GM19324 (cell line): ENCODE results near the gene UCK2.

ENCODE experiments used
- ATAC-seq: cut with Tn5 transposase; IDR thresholded peaks from one replicate; pipeline ENCODE4 v1.9.1; 2021; ENCODE audit warnings: mild to moderate bottlenecking, moderate library complexity; ENCODE audit not compliant: unreplicated experiment, low FRiP score

The UCK2 gene

GRCh38 chr1:165928075-165928731 is 100.8 kb downstream of the UCK2 start:
- ATAC-seq = no peak

- no peak for ATAC-seq
Measured at GRCh38 chr1:165930961-165931360, 103.5 kb downstream of the UCK2 start.

- no peak for ATAC-seq
Measured at GRCh38 chr1:165933446-165934170, 106.2 kb downstream of the UCK2 start.

- ATAC-seq = no peak
Measured at GRCh38 chr1:165936542-165936941, 109.1 kb downstream of the UCK2 start.

- ATAC-seq = no peak
Measured at GRCh38 chr1:165937829-165938228, 110.4 kb downstream of the UCK2 start.

- ATAC-seq = no peak
Measured at GRCh38 chr1:165938844-165939243, 111.4 kb downstream of the UCK2 start.

GRCh38 chr1:165941531-165941930 is 114.1 kb downstream of the UCK2 start:
- no peak for ATAC-seq

DNA sequence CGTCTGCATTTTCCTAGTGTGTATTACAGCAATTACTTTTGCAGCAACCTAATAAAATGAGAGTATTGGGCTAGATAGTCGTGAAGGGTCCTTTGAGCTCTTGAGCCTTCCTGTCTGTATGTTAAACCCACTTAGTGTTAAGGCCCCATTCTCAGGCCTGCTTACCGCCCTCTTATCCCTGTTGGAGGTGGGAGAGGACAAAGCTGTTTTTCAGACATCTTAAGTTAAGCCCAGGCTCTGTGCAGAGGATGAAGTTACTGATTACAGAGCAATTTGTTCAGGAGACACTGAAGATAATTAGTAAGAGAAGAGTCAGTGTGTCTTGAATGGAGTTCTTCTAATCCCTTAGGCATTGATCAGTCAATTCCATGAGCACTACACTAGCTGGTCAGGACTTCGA is 114.6 kb downstream of the UCK2 start:
- no peak for ATAC-seq

GRCh38 chr1:165942927-165943597 is 115.6 kb downstream of the UCK2 start:
- ATAC-seq = no peak

DNA sequence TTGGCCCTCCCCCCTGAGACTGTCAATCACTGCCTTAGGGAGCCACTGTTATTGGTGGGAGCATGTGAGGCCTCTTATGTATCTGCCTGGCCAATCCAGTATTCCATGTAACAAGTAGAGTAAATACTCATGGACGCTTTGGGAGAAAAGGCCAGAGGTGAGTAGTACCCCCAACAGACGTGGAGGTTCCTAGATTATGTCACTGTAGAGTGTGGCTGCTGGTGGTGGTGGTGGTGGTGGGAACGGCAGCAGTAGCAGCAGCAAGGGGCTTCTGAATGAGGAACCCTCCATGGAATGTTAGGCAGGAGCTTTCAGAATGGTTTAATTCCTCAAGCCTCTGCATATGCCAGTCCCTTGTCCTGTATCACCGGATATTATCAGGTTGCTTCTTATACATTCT is 118.5 kb downstream of the UCK2 start:
- no peak for ATAC-seq

DNA sequence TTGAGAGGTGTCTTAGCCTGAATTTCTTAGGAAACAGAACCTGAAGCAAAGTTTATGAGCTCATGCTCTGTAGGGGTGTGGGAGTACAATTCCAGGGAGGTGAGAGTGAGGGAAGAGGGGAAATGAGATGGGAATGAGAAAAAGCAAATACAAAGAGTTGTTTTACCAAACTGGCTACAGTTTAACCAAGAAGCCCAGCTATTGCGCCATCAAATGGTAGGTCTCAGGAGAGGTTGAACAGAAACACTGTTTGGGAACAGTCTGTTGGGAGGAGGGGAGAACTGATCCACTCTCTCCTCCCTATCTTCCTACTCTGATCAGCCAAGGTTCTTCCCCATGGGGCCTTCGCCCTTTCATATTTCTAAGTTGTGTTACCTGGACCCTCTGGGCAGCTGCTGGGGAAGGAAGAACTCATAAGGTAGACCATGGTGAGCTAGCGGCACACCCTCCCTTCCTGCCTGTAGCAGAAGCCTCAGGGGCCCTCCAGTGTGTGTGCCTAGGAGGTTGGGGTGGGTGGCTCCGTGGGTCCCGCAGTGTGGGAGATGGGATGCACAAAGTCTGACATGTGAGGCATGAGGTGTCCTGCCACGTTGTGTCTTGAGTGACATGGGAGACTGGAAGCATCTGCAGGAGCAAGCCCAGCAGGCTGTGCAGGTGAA is 120.5 kb downstream of the UCK2 start:
- ATAC-seq = no peak

DNA sequence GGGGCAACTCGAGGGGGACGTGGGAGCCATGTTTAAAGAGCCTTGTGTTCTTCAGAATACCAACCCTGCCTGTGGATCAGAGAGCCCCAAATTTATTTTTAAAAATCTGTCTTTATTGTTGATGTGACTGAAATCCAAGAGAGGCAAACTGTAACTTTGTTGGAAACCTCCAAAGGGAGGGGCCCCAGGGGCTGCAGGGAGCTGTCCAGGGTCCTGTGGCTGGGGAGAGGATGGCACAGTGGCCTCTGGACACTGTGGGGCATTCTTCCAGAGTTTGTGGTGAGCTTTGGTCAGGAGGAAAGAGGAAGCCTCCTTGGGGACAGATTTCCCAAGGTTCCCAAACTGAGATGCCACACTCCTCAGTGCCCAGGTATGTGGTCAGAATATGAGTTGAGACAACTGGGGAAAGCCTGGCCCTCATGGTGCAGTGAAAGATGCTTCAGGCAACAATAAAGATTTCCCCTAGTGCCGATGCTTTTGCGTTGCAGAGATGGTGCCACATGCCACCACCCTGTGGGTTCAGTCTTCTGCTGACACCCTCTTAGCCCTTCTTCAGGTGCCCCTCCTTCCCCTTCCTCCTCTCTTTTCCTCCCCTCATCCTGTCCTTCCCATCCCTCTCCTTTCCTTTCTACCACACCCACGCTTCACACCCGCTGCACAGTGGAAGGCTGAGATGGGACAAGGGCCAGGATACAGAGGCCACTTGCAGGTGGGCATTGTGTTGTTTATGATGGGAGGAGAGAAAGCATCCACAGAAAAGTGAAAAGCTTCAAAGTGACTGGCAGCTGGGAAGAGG is 122.1 kb downstream of the UCK2 start:
- ATAC-seq = no peak

- ATAC-seq = no peak
Measured at GRCh38 chr1:165954940-165955339, 127.5 kb downstream of the UCK2 start.

- no peak for ATAC-seq
Measured at GRCh38 chr1:165958306-165958705, 130.9 kb downstream of the UCK2 start.

DNA sequence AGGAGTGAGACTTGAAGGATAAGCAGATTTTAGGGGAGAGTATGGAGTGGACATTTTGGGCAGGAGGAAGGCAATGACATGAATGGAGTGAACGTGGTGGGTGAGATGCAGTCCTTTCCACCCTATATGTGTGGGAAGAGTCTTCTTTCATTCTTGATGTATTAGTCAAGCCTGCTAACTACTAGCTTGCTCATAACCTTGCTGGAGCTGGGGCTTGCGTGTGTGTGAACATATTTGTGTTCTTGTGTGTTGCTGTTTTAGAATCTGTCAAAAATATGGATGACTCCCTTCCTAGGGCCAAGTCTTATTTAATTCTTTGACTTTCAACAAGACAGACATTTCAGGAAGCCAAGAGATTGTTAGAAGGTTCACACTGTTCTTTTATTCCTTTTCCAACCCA is 132.7 kb downstream of the UCK2 start:
- no peak for ATAC-seq

DNA sequence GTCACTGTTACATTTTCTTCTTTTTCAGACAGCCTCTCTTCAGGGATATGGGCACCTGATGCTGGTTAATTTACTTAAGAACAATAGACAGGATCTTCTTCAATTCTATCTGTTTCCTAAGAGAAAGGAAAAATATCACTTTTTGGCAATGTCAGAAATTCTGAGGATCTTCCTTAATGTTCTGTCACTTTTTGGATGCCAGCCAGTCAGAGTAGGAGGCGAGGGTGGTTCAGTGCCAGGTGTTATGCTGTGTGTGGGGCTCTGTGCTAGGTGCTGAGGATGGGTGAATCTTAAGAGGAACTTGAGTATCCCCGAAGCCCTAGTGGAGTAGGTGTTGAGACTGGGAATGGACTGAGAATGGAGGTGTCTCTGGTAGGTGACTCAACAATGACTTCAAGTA is 133.5 kb downstream of the UCK2 start:
- ATAC-seq = no peak
